ENCODE results near the gene PTMS.

DNA sequence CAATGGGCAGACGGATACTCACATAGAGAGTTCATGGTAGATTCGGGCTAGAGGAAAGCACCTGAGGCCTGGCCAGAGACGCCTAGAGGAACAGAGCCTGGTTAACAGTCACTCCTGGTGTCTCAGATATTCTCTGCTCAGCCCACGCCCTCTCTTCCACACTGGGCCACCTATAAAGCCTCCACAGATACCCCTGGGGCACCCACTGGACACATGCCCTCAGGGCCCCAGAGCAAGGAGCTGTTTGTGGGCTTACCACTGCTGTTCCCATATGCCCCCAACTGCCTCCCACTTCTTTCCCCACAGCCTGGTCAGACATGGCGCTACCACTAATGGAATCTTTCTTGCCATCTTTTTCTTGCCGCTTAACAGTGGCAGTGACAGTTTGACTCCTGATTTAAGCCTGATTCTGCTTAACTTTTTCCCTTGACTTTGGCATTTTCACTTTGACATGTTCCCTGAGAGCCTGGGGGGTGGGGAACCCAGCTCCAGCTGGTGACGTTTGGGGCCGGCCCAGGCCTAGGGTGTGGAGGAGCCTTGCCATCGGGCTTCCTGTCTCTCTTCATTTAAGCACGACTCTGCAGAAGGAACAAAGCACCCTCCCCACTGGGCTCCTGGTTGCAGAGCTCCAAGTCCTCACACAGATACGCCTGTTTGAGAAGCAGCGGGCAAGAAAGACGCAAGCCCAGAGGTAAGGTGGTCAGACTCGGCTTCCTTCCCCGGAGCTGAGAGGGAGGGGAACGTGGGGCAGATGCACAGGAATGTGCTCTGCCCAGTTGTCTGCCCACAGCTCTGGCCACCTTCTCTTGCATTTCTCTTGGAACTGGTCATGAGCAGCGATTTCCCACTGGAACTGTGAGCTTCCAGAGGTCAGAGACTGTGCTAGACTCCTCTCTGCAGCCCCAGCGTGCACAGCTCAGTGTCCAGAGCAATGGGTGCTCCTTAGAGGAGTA, 23.1 kb downstream of the PTMS start, which contains the start of gene CD4:
- TF ChIP-seq NFRKB (IDR thresholded peaks at IDR 0.05) (no peak), FOXK2 (IDR thresholded peaks at IDR 0.05) (no peak), FOXA1 (IDR thresholded peaks at IDR 0.05) (no peak), FOXM1 (IDR thresholded peaks at IDR 0.05; ENCODE audit: borderline replicate concordance) (no peak), SP1 (IDR thresholded peaks at IDR 0.05) (no peak), ELF4 (IDR thresholded peaks at IDR 0.05) (no peak)

Data from HEK293T (cell line).